ENCODE results near the gene ATP6V0E1. TPM values are rescaled to one million over a fixed set of nuclear protein-coding genes. Genes with fewer than 3 reads are reported as not detected.

Gene ATP6V0E1
- total and polyA plus RNA-seq, 2 of the 4 experiments (the other 2 are of a cell fraction): 258 to 277 TPM

- H2AFZ ChIP-seq (replicated peaks; ENCODE audit: low read length, poor library complexity): no peak overlapping the region
- peak overlapping the region; percentile 72 for H3K4ac ChIP-seq (ENCODE audit: low read depth, low read length)
- ATAC-seq (ENCODE audit: low read depth): no peak
- H2AK9ac ChIP-seq (replicated peaks; ENCODE audit: low read depth, low read length, poor library complexity): no peak overlapping the region
- dilution Hi-C loops (cut with HindIII; ENCODE audit: low sequenced_read_pairs, unreplicated experiment) (no loop called here), in situ Hi-C loops (cut with MboI; ENCODE audit: low sequenced_read_pairs) (loop anchor here (10.0 kb wide), 1 partner anchor 471 kb away; no protein-coding TSS in a partner anchor), intact Hi-C loops (cut with micrococcal nuclease) (loop anchor here (5.0 to 10.0 kb wide), 2 partner anchors 419 to 471 kb away; no protein-coding TSS in a partner anchor)
- H3K18ac ChIP-seq (ENCODE audit: low read depth, low read length): no peak overlapping the region
- H4K91ac ChIP-seq (ENCODE audit: insufficient read depth, low read depth, low read length): peak overlapping the region; percentile 84
- no peak overlapping the region for H3K4me2 ChIP-seq (ENCODE audit: low read depth, low read length)
- no peak overlapping the region for H4K5ac ChIP-seq (ENCODE audit: low read depth, low read length)
- no peak overlapping the region; the same call in 1 of the 2 replicates for H3K27ac ChIP-seq (ENCODE audit: insufficient read depth, low read length)
- H2BK15ac ChIP-seq (ENCODE audit: low read depth, low read length): peak overlapping the region; percentile 28; the same call in 1 of the 3 replicates
- no peak overlapping the region for H3K4me3 ChIP-seq (ENCODE audit: insufficient read depth, low read depth, low read length)
- peak overlapping the region; percentile 18 to 47; a peak in 1 of 4 replicates for H4K8ac ChIP-seq (ENCODE audit: low read depth in 2 of 2, low read length in 2 of 2)
- H3K9ac ChIP-seq (ENCODE audit: low read depth, low read length): no peak overlapping the region
- no peak for DNase-seq
- H3K79me1 ChIP-seq (ENCODE audit: low read depth in 1 of 2, low read length in 2 of 2): peaks cover 26 to 79% of the 10 kb centered on the region in 2 experiments; a peak in 3 of 4 replicates
- H3K9me3 ChIP-seq (ENCODE audit: control insufficient read depth, insufficient read depth, low read length): no peaks in the 10 kb centered on the region
- no peak for TF ChIP-seq RAD21 (IDR thresholded peaks at IDR 0.05; ENCODE audit: low read length)
- no peak for TF ChIP-seq NFE2L2 (IDR thresholded peaks at IDR 0.05; ENCODE audit: low read depth, low read length)
- no peak for TF ChIP-seq ELK1 (IDR thresholded peaks at IDR 0.05; ENCODE audit: borderline replicate concordance, low read depth, low read length)
- no peak for TF ChIP-seq CHD1 (IDR thresholded peaks at IDR 0.05; ENCODE audit: low read depth, low read length)
- no peak for TF ChIP-seq SMC3 (IDR thresholded peaks at IDR 0.05; ENCODE audit: low read depth, low read length)
- TF ChIP-seq, protein P1, sequence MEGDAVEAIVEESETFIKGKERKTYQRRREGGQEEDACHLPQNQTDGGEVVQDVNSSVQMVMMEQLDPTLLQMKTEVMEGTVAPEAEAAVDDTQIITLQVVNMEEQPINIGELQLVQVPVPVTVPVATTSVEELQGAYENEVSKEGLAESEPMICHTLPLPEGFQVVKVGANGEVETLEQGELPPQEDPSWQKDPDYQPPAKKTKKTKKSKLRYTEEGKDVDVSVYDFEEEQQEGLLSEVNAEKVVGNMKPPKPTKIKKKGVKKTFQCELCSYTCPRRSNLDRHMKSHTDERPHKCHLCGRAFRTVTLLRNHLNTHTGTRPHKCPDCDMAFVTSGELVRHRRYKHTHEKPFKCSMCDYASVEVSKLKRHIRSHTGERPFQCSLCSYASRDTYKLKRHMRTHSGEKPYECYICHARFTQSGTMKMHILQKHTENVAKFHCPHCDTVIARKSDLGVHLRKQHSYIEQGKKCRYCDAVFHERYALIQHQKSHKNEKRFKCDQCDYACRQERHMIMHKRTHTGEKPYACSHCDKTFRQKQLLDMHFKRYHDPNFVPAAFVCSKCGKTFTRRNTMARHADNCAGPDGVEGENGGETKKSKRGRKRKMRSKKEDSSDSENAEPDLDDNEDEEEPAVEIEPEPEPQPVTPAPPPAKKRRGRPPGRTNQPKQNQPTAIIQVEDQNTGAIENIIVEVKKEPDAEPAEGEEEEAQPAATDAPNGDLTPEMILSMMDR (conservative IDR thresholded peaks at IDR 0.05; ENCODE audit: low read depth, low read length): no peak
- no peak for TF ChIP-seq BHLHE40 (IDR thresholded peaks at IDR 0.05; ENCODE audit: low read depth, low read length)
- H2BK20ac ChIP-seq (ENCODE audit: low read depth, low read length): no peak overlapping the region; the same call in 1 of the 2 replicates
- ChIA-PET POLR2A (ENCODE audit: unreplicated experiment) (no interaction called here), CTCF (no interaction called here)
- no peak overlapping the region for H3K23ac ChIP-seq (ENCODE audit: low read depth, low read length)
- no TSS peak for BruUV-seq (replicated peaks)
- H4K20me1 ChIP-seq (ENCODE audit: insufficient read depth, low read length): no peaks in the 10 kb centered on the region
- H2BK120ac ChIP-seq (ENCODE audit: low read depth, low read length): peak overlapping the region; percentile 46
- H3K14ac ChIP-seq (replicated peaks; ENCODE audit: low read depth, low read length): no peak overlapping the region
- WGBS, 2 experiments (ENCODE audit: extremely low coverage in 2 of 2, insufficient read length in 1 of 2): 100% methylated on average over 2 of the region's 7 CpGs; no CpG with 5 or more reads in 1 of the 2 experiments
- H2AK5ac ChIP-seq (ENCODE audit: low read depth, low read length): peak overlapping the region; percentile 72
- peaks cover 35% of the 10 kb centered on the region for H3K9me1 ChIP-seq (ENCODE audit: insufficient read depth, low read length)
- no peaks in the 10 kb centered on the region for H3K27me3 ChIP-seq (ENCODE audit: control insufficient read depth, insufficient read depth, low read length)
- peaks cover 24% of the 10 kb centered on the region for H3K4me1 ChIP-seq (ENCODE audit: control insufficient read depth, insufficient read depth, low read length)
- no peak overlapping the region for H3K56ac ChIP-seq (ENCODE audit: extremely low read depth, insufficient read depth, low read length)
- H3K36me3 ChIP-seq (ENCODE audit: control insufficient read depth, insufficient read depth, low read length): peaks cover 29% of the 10 kb centered on the region
- no peak overlapping the region for H2BK5ac ChIP-seq (ENCODE audit: low read depth, low read length, poor library complexity, severe bottlenecking)
Measured at GRCh38 chr5:172946146-172946545, 37.4 kb upstream of the ATP6V0E1 start.
